IMR-90 (cell line): Measurements from ENCODE around the gene GOLGA1. TPM values are rescaled to one million over a fixed set of nuclear protein-coding genes. Genes with fewer than 3 reads are reported as not detected.

Source experiments
- ATAC-seq: fragments of 200-7000 bp; cut with Tn5 transposase; 2 replicates; pipeline ENCODE4 v1.9.1; 2020; ENCODE audit warnings: low read depth, mild to moderate bottlenecking, moderate library complexity
- BruUV-seq: library from RNA; stranded (reverse); fragments of 400-500 nt; replicated peaks from 2 replicates; lab custom pipeline; 2021; lab: Mats Ljungman, UMichigan
- CTCF ChIA-PET: fragments of 300-600 bp; formaldehyde crosslinking; extraction: SDS; loops from one replicate; lab custom pipeline; 2021; ENCODE audit warnings: antibody characterized with exemption; lab: Yijun Ruan, JAX
- POLR2A ChIA-PET: fragments of 300-600 bp; sonication (Branson Sonifier 250); formaldehyde crosslinking; loops from one replicate; lab custom pipeline; 2022; ENCODE audit warnings: antibody characterized with exemption; ENCODE audit not compliant: unreplicated experiment; lab: Charles Lee
- DNase-seq: peaks from one replicate; pipeline ENCODE4 v3.0.0; 2013
- H2AFZ ChIP-seq: replicated peaks from 2 replicates; pipeline ENCODE3; 2013; ENCODE audit warnings: low read length, mild to moderate bottlenecking; ENCODE audit not compliant: poor library complexity
- H2AK5ac ChIP-seq: 2 replicates; pipeline ENCODE4 v1.6.1; 2013; ENCODE audit warnings: low read depth, low read length, inconsistent platforms
- H2AK9ac ChIP-seq: replicated peaks from 2 replicates; pipeline ENCODE3; 2013; ENCODE audit warnings: mild to moderate bottlenecking, low read depth, low read length, moderate library complexity; ENCODE audit not compliant: poor library complexity
- H2BK120ac ChIP-seq: 2 replicates; pipeline ENCODE4 v1.6.1; 2013; ENCODE audit warnings: low read depth, low read length, inconsistent platforms
- H2BK15ac ChIP-seq: 3 replicates; pipeline ENCODE4 v1.6.1; 2013; ENCODE audit warnings: low read depth, low read length, inconsistent platforms
- H2BK20ac ChIP-seq: 2 replicates; pipeline ENCODE4 v1.6.1; 2013; ENCODE audit warnings: low read depth, mild to moderate bottlenecking, inconsistent platforms, low read length, moderate library complexity
- H2BK5ac ChIP-seq: 2 replicates; pipeline ENCODE4 v1.6.1; 2013; ENCODE audit warnings: mild to moderate bottlenecking, low read depth, low read length, inconsistent platforms; ENCODE audit not compliant: poor library complexity, severe bottlenecking
- H3K14ac ChIP-seq: replicated peaks from 2 replicates; pipeline ENCODE4 v1.6.1; 2013; ENCODE audit warnings: low read depth, low read length, inconsistent platforms
- H3K18ac ChIP-seq: 2 replicates; pipeline ENCODE4 v1.6.1; 2013; ENCODE audit warnings: low read depth, low read length, control low read depth
- H3K23ac ChIP-seq: 2 replicates; pipeline ENCODE4 v1.6.1; 2013; ENCODE audit warnings: low read depth, low read length, inconsistent platforms
- H3K27ac ChIP-seq: 2 replicates; pipeline ENCODE4 v1.5.1; 2013; ENCODE audit warnings: mild to moderate bottlenecking, control low read depth, low read length; ENCODE audit not compliant: insufficient read depth
- H3K27me3 ChIP-seq: 2 replicates; pipeline ENCODE4 v1.6.1; 2013; ENCODE audit warnings: low read length; ENCODE audit not compliant: control insufficient read depth, insufficient read depth
- H3K36me3 ChIP-seq: 2 replicates; pipeline ENCODE4 v1.6.1; 2013; ENCODE audit warnings: low read length, mixed read lengths; ENCODE audit not compliant: control insufficient read depth, insufficient read depth
- H3K4ac ChIP-seq: 2 replicates; pipeline ENCODE4 v1.6.1; 2013; ENCODE audit warnings: low read depth, low read length, inconsistent platforms
- H3K4me1 ChIP-seq: 2 replicates; pipeline ENCODE4 v1.6.1; 2013; ENCODE audit warnings: low read length, mixed read lengths; ENCODE audit not compliant: control insufficient read depth, insufficient read depth
- H3K4me2 ChIP-seq: 2 replicates; pipeline ENCODE4 v1.6.1; 2013; ENCODE audit warnings: low read depth, mild to moderate bottlenecking, control low read depth, low read length, moderate library complexity
- H3K4me3 ChIP-seq: 2 replicates; pipeline ENCODE4 v1.5.1; 2013; ENCODE audit warnings: low read depth, mild to moderate bottlenecking, control low read depth, low read length, moderate library complexity; ENCODE audit not compliant: insufficient read depth
- H3K56ac ChIP-seq: 2 replicates; pipeline ENCODE4 v1.6.1; 2013; ENCODE audit warnings: low read length, inconsistent platforms; ENCODE audit not compliant: insufficient read depth; ENCODE audit errors: extremely low read depth
- H3K79me1 ChIP-seq, 2 experiments: 2 replicates each; pipeline ENCODE4 v1.6.1; 2013; ENCODE audit warnings: low read length in 2 of 2, inconsistent platforms in 1 of 2, low read depth in 1 of 2
- H3K9ac ChIP-seq: 2 replicates; pipeline ENCODE4 v1.6.1; 2013; ENCODE audit warnings: low read depth, low read length, control low read depth
- H3K9me1 ChIP-seq: 2 replicates; pipeline ENCODE4 v1.6.1; 2013; ENCODE audit warnings: low read length, inconsistent platforms; ENCODE audit not compliant: insufficient read depth
- H3K9me3 ChIP-seq: 2 replicates; pipeline ENCODE4 v1.6.1; 2013; ENCODE audit warnings: low read length; ENCODE audit not compliant: control insufficient read depth, insufficient read depth
- H4K20me1 ChIP-seq: 2 replicates; pipeline ENCODE4 v1.6.1; 2013; ENCODE audit warnings: low read length, inconsistent platforms; ENCODE audit not compliant: insufficient read depth
- H4K5ac ChIP-seq: 2 replicates; pipeline ENCODE4 v1.6.1; 2013; ENCODE audit warnings: mild to moderate bottlenecking, low read depth, low read length, control low read depth
- H4K8ac ChIP-seq, 2 experiments: 2 replicates each; pipeline ENCODE4 v1.6.1; 2013; ENCODE audit warnings: low read depth in 2 of 2, low read length in 2 of 2, control low read depth in 1 of 2, inconsistent platforms in 1 of 2
- H4K91ac ChIP-seq: 2 replicates; pipeline ENCODE4 v1.6.1; 2013; ENCODE audit warnings: low read depth, low read length, inconsistent platforms; ENCODE audit not compliant: insufficient read depth
- BHLHE40 ChIP-seq: fragments of 150-350 bp; IDR thresholded peaks from 2 replicates; pipeline ENCODE4 v1.6.1; 2016; ENCODE audit warnings: mild to moderate bottlenecking, low read depth, low read length
- CEBPB ChIP-seq: IDR thresholded peaks from 2 replicates; pipeline ENCODE4 v1.6.1; 2012; ENCODE audit warnings: low read depth, low read length, improper control_type of control experiment
- CHD1 ChIP-seq: IDR thresholded peaks from 2 replicates; pipeline ENCODE4 v1.6.1; 2012; ENCODE audit warnings: low read depth, low read length, improper control_type of control experiment
- ELK1 ChIP-seq: fragments of 150-350 bp; IDR thresholded peaks from 2 replicates; pipeline ENCODE4 v1.6.1; 2016; ENCODE audit warnings: low read depth, mild to moderate bottlenecking, low read length, moderate library complexity, borderline replicate concordance
- FOS ChIP-seq: fragments of 150-350 bp; IDR thresholded peaks from 2 replicates; pipeline ENCODE4 v1.6.1; 2016; ENCODE audit warnings: low read depth, low read length
- MAFK ChIP-seq: IDR thresholded peaks from 2 replicates; pipeline ENCODE4 v1.6.1; 2012; ENCODE audit warnings: low read depth, low read length, improper control_type of control experiment
- MAZ ChIP-seq: IDR thresholded peaks from 2 replicates; pipeline ENCODE4 v1.6.1; 2012; ENCODE audit warnings: low read depth, mild to moderate bottlenecking, low read length, improper control_type of control experiment, moderate library complexity, borderline replicate concordance
- NFE2L2 ChIP-seq: fragments of 150-350 bp; IDR thresholded peaks from 2 replicates; pipeline ENCODE4 v1.6.1; 2016; ENCODE audit warnings: low read depth, mild to moderate bottlenecking, low read length
- RFX5 ChIP-seq: IDR thresholded peaks from 2 replicates; pipeline ENCODE4 v1.8.0; 2012; ENCODE audit warnings: low read depth, mild to moderate bottlenecking, low read length, moderate library complexity
- SMC3 ChIP-seq: fragments of 150-350 bp; IDR thresholded peaks from 2 replicates; pipeline ENCODE4 v1.6.1; 2016; ENCODE audit warnings: low read depth, mild to moderate bottlenecking, antibody characterized with exemption, low read length, moderate library complexity
- dilution Hi-C: fragments of 300-500 bp; cut with HindIII; formaldehyde crosslinking; loops from one replicate; pipeline ENCODE4 v1.14.3; 2018; ENCODE audit warnings: low sequenced_read_pairs; ENCODE audit not compliant: unreplicated experiment
- in situ Hi-C: fragments of 300-500 bp; cut with MboI; formaldehyde crosslinking; loops from 3 replicates; pipeline ENCODE4 v1.14.3; 2019; ENCODE audit warnings: low sequenced_read_pairs, inconsistent platforms, mixed read lengths
- intact Hi-C: fragments of 100-400 bp; cut with micrococcal nuclease; formaldehyde crosslinking; loops from 2 replicates; pipeline ENCODE4 v1.10.0; 2022
- polyA plus RNA-seq, 3 experiments: library from polyadenylated mRNA; depleted of rRNA; stranded (reverse); fragments of >200 nt; gene quantifications; 2 replicates each; pipeline ENCODE4 v1.2.3, GENCODE V29; 2012; ENCODE audit warnings: low replicate concordance in 1 of 3
- total RNA-seq: library from RNA; depleted of rRNA; stranded (reverse); fragments of >200 nt; gene quantifications from 2 replicates; pipeline ENCODE4 v1.2.3, GENCODE V29; 2012

Gene GOLGA1
- total and polyA plus RNA-seq, 2 of the 4 experiments (the other 2 are of a cell fraction), result 10.6 to 12.7 TPM

GRCh38 chr9:124939944-124940343 lies 939 bp downstream of the GOLGA1 start:
- Histone ChIP-seq H3K36me3 (peaks cover 7% of the 10 kb centered on the region), H3K9me3 (no peaks in the 10 kb centered on the region), H3K23ac (peak overlapping the region; percentile 92; the same call in 1 of the 2 replicates), H3K27me3 (no peaks in the 10 kb centered on the region), H4K5ac (peak overlapping the region; percentile 91; the same call in 1 of the 2 replicates), H3K79me1 (peaks cover 11 to 19% of the 10 kb centered on the region in 2 experiments), H2AK9ac (peak overlapping the region; percentile 94), H2AK5ac (peak overlapping the region; percentile 28; the same call in 1 of the 2 replicates), H2AFZ (no peak overlapping the region), H2BK15ac (no peak overlapping the region), H3K18ac (no peak overlapping the region), H3K4me1 (peaks cover 4% of the 10 kb centered on the region; the same call in 1 of the 2 replicates), H3K56ac (0 out of 2 replicates have a peak overlapping the region, but pooled peaks have one; percentile 75), H3K9me1 (no peaks in the 10 kb centered on the region), H3K9ac (peak overlapping the region; percentile 89; the same call in 1 of the 2 replicates), H3K27ac (no peak overlapping the region), H3K4me2 (peak overlapping the region; percentile 98), H4K8ac (peak overlapping the region; percentile 79 to 94), H4K20me1 (no peaks in the 10 kb centered on the region), H3K14ac (peak overlapping the region; percentile 96; the same call in 1 of the 2 replicates), H2BK5ac (no peak overlapping the region), H4K91ac (no peak overlapping the region), H2BK120ac (no peak overlapping the region), H3K4me3 (peak overlapping the region; percentile 84), H2BK20ac (no peak overlapping the region), H3K4ac (peak overlapping the region; percentile 96; the same call in 1 of the 2 replicates)
- intact Hi-C loops (loop anchor here (2.0 kb wide), 2 partner anchors 21 to 261 kb away; partner anchors contain the start of gene RABEPK), in situ Hi-C loops (loop anchor here (5.0 kb wide), 1 partner anchor 202 kb away; the partner anchor contains the start of gene SCAI), dilution Hi-C loops (no loop called here)
- BruUV-seq, result no TSS peak
- ATAC-seq (no peak), DNase-seq (no peak)
- ChIA-PET POLR2A (no interaction called here), CTCF (no interaction called here)
- TF ChIP-seq MAZ (no peak), ELK1 (no peak), CHD1 (no peak), CEBPB (no peak), SMC3 (no peak), NFE2L2 (no peak), BHLHE40 (no peak), RFX5 (no peak), FOS (no peak), MAFK (no peak)
